ENCODE results near the gene MYRF.

DNA sequence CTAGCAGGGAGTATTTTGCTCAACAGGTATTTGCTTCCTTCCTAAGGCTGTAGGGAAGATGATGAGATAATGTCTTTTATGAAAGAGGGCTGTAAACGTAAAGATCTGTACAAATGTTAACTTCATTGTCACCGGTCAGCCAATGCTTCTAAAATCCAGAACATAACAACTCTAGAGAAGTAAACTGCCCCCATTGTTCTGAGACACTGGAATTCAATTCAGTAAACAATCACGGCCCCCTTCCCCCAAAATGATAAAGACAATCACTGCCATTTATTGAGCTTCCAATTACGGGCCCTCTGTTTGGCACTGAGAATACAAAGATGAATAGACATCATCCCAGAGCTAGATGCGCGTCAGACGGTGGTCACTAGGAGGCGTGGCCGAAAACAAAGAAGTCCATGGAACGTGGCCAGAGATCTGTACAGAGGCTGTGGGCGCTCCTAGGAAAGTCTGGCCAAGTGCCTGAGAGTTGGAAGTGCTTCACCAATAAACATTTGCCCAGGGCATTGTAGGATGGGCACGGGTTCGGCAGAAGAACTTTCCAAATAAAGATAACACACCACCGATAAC lies 39.4 kb downstream of the MYRF start:
- no peak for TF ChIP-seq SP4 (CRISPR knock-in tag; IDR thresholded peaks at IDR 0.05)
- TF ChIP-seq, protein P1, sequence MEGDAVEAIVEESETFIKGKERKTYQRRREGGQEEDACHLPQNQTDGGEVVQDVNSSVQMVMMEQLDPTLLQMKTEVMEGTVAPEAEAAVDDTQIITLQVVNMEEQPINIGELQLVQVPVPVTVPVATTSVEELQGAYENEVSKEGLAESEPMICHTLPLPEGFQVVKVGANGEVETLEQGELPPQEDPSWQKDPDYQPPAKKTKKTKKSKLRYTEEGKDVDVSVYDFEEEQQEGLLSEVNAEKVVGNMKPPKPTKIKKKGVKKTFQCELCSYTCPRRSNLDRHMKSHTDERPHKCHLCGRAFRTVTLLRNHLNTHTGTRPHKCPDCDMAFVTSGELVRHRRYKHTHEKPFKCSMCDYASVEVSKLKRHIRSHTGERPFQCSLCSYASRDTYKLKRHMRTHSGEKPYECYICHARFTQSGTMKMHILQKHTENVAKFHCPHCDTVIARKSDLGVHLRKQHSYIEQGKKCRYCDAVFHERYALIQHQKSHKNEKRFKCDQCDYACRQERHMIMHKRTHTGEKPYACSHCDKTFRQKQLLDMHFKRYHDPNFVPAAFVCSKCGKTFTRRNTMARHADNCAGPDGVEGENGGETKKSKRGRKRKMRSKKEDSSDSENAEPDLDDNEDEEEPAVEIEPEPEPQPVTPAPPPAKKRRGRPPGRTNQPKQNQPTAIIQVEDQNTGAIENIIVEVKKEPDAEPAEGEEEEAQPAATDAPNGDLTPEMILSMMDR (CRISPR knock-in tag; IDR thresholded peaks at IDR 0.05): peak; percentile 34; the same call in 1 of the 2 replicates
- no peak for TF ChIP-seq MYNN (CRISPR knock-in tag; IDR thresholded peaks at IDR 0.05; ENCODE audit: low read depth)
- TF ChIP-seq SP5 (CRISPR knock-in tag; IDR thresholded peaks at IDR 0.05; ENCODE audit: borderline replicate concordance, low read depth): peak; percentile 47; the same call in 1 of the 2 replicates
- TF ChIP-seq TAF1 (CRISPR knock-in tag; IDR thresholded peaks at IDR 0.05): no peak
- TF ChIP-seq RAD21 (CRISPR knock-in tag; IDR thresholded peaks at IDR 0.05): no peak
- TF ChIP-seq, protein P2, sequence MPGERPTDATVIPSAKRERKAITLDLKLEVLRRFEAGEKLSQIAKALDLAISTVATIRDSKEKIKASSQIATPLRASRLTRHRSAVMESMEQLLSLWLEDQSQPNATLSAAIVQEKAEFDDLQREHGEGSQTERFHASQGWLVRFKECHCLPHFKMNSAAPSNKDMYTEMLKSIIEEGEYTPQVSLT (CRISPR knock-in tag; IDR thresholded peaks at IDR 0.05; ENCODE audit: borderline replicate concordance, low read depth): no peak
- no peak for TF ChIP-seq NFRKB (IDR thresholded peaks at IDR 0.05)
- TF ChIP-seq EP300 (IDR thresholded peaks at IDR 0.05; ENCODE audit: low read depth in 2 of 2, low read length in 2 of 2): no peak
- no peak for TF ChIP-seq EP300 (CRISPR knock-in tag; IDR thresholded peaks at IDR 0.05; ENCODE audit: borderline replicate concordance)
- no peak for TF ChIP-seq ZNF766 (CRISPR knock-in tag; IDR thresholded peaks at IDR 0.05; ENCODE audit: borderline replicate concordance)
- TF ChIP-seq, protein P3, sequence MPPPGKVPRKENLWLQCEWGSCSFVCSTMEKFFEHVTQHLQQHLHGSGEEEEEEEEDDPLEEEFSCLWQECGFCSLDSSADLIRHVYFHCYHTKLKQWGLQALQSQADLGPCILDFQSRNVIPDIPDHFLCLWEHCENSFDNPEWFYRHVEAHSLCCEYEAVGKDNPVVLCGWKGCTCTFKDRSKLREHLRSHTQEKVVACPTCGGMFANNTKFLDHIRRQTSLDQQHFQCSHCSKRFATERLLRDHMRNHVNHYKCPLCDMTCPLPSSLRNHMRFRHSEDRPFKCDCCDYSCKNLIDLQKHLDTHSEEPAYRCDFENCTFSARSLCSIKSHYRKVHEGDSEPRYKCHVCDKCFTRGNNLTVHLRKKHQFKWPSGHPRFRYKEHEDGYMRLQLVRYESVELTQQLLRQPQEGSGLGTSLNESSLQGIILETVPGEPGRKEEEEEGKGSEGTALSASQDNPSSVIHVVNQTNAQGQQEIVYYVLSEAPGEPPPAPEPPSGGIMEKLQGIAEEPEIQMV (CRISPR knock-in tag; IDR thresholded peaks at IDR 0.05; ENCODE audit: low read depth): no peak
- TF ChIP-seq HOXA7 (CRISPR knock-in tag; IDR thresholded peaks at IDR 0.05): no peak

Data from HepG2 (cell line).